Activated CD4-positive, alpha-beta T cell treated with anti-CD3 and anti-CD28 coated beads, Interleukin-2, amount 10 ng/mL, durations not matched to agents 7 days and 5 days (primary cell): ENCODE data around the gene CRHR1. TPM values are rescaled to one million over a fixed set of nuclear protein-coding genes. Genes with fewer than 3 reads are reported as not detected.

Experiments
- CTCF ChIA-PET: fragments of 350-600 bp; sonication (Branson Sonifier 250); formaldehyde crosslinking; loops from one replicate; lab custom pipeline; 2021; ENCODE audit warnings: antibody characterized with exemption; lab: Charles Lee
- POLR2A ChIA-PET: fragments of 350-600 bp; sonication (Branson Sonifier 250); formaldehyde crosslinking; loops from one replicate; lab custom pipeline; 2021; ENCODE audit warnings: antibody characterized with exemption; lab: Charles Lee
- DNase-seq: peaks from one replicate; pipeline ENCODE4 v3.0.0-alpha.2; 2020
- H3K27ac Mint-ChIP-seq: one replicate; pipeline ENCODE4 v1.8.0; 2021; ENCODE audit warnings: mild to moderate bottlenecking, moderate library complexity, mixed read lengths
- H3K27me3 Mint-ChIP-seq: one replicate; pipeline ENCODE4 v1.8.0; 2021; ENCODE audit warnings: mixed read lengths
- H3K36me3 Mint-ChIP-seq: one replicate; pipeline ENCODE4 v1.8.0; 2021; ENCODE audit warnings: low read depth, mixed read lengths
- H3K4me1 Mint-ChIP-seq: one replicate; pipeline ENCODE4 v1.8.0; 2021; ENCODE audit warnings: mixed read lengths
- H3K4me3 Mint-ChIP-seq: one replicate; pipeline ENCODE4 v1.8.0; 2021; ENCODE audit warnings: mild to moderate bottlenecking, moderate library complexity, mixed read lengths
- H3K9me3 Mint-ChIP-seq: one replicate; pipeline ENCODE4 v1.8.0; 2021; ENCODE audit warnings: mixed read lengths
- total RNA-seq, 2 experiments: library from RNA; stranded (reverse); gene quantifications; one replicate each; pipeline ENCODE4 v1.2.3, GENCODE V29; 2021

The CRHR1 gene
- total RNA-seq, 2 experiments from 2014 or later, result not detected

- ChIA-PET CTCF (no interaction called here), POLR2A (no interaction called here)
- Mint-ChIP-seq H3K36me3 (no peaks in the 10 kb centered on the region), H3K9me3 (no peaks in the 10 kb centered on the region), H3K27ac (no peak overlapping the region), H3K27me3 (peaks cover 71% of the 10 kb centered on the region), H3K4me1 (peaks cover 9% of the 10 kb centered on the region), H3K4me3 (no peak overlapping the region)
- DNase-seq, result no peak
These were observed 2.2 kb downstream of the CRHR1 start for GRCh38 chr17:45786349-45786748.

- no peaks in the 10 kb centered on the region for H3K9me3 Mint-ChIP-seq
- H3K36me3 Mint-ChIP-seq, result no peaks in the 10 kb centered on the region
- CTCF ChIA-PET, result interaction anchor here (0.8 kb wide), 1 partner anchor 45 kb away, joined by 3 read pairs; no protein-coding TSS in a partner anchor
- no peak overlapping the region for H3K4me3 Mint-ChIP-seq
- DNase-seq, result no peak
- peaks cover 68% of the 10 kb centered on the region for H3K27me3 Mint-ChIP-seq
- H3K27ac Mint-ChIP-seq, result no peak overlapping the region
- H3K4me1 Mint-ChIP-seq, result peaks cover 9% of the 10 kb centered on the region
- POLR2A ChIA-PET, result no interaction called here
These were observed 2.9 kb downstream of the CRHR1 start for GRCh38 chr17:45787044-45787443.

GRCh38 chr17:45787656-45788055 is 3.5 kb downstream of the CRHR1 start:
- Mint-ChIP-seq H3K27me3 (peaks cover 62% of the 10 kb centered on the region), H3K4me1 (peaks cover 9% of the 10 kb centered on the region), H3K9me3 (no peaks in the 10 kb centered on the region), H3K27ac (no peak overlapping the region), H3K36me3 (no peaks in the 10 kb centered on the region), H3K4me3 (no peak overlapping the region)
- ChIA-PET POLR2A (interaction anchor here (0.6 kb wide), 1 partner anchor 18 kb away, joined by 3 read pairs; no protein-coding TSS in a partner anchor), CTCF (interaction anchor here (0.8 to 1.4 kb wide), 2 partner anchors 30 to 44 kb away, joined by 3 read pairs; no protein-coding TSS in a partner anchor)
- no peak for DNase-seq

GRCh38 chr17:45788057-45788456 is 3.9 kb downstream of the CRHR1 start:
- POLR2A ChIA-PET, result interaction anchor here (0.6 kb wide), 1 partner anchor 17 kb away, joined by 3 read pairs; no protein-coding TSS in a partner anchor
- H3K36me3 Mint-ChIP-seq, result no peaks in the 10 kb centered on the region
- H3K27me3 Mint-ChIP-seq, result peaks cover 58% of the 10 kb centered on the region
- no peaks in the 10 kb centered on the region for H3K9me3 Mint-ChIP-seq
- peaks cover 9% of the 10 kb centered on the region for H3K4me1 Mint-ChIP-seq
- CTCF ChIA-PET, result interaction anchor here (0.8 to 1.4 kb wide), 3 partner anchors 9 to 44 kb away, joined by 3 read pairs; no protein-coding TSS in a partner anchor
- no peak for DNase-seq
- H3K4me3 Mint-ChIP-seq, result no peak overlapping the region
- no peak overlapping the region for H3K27ac Mint-ChIP-seq

GRCh38 chr17:45789874-45790273 is 5.8 kb downstream of the CRHR1 start:
- Mint-ChIP-seq H3K27ac (no peak overlapping the region), H3K36me3 (no peaks in the 10 kb centered on the region), H3K4me3 (no peak overlapping the region), H3K4me1 (peaks cover 5% of the 10 kb centered on the region), H3K27me3 (peaks cover 51% of the 10 kb centered on the region), H3K9me3 (no peaks in the 10 kb centered on the region)
- DNase-seq, result no peak
- ChIA-PET POLR2A (no interaction called here), CTCF (no interaction called here)

GRCh38 chr17:45790296-45790922 is 6.3 kb downstream of the CRHR1 start:
- H3K36me3 Mint-ChIP-seq, result no peaks in the 10 kb centered on the region
- no peaks in the 10 kb centered on the region for H3K9me3 Mint-ChIP-seq
- H3K27me3 Mint-ChIP-seq, result peaks cover 48% of the 10 kb centered on the region
- no peak for DNase-seq
- CTCF ChIA-PET, result no interaction called here
- H3K4me1 Mint-ChIP-seq, result peaks cover 5% of the 10 kb centered on the region
- no peak overlapping the region for H3K4me3 Mint-ChIP-seq
- POLR2A ChIA-PET, result no interaction called here
- no peak overlapping the region for H3K27ac Mint-ChIP-seq

- POLR2A ChIA-PET, result no interaction called here
- CTCF ChIA-PET, result no interaction called here
- Mint-ChIP-seq H3K27ac (no peak overlapping the region), H3K4me1 (peaks cover under 1% of the 10 kb centered on the region), H3K9me3 (no peaks in the 10 kb centered on the region), H3K36me3 (no peaks in the 10 kb centered on the region), H3K27me3 (peaks cover 42% of the 10 kb centered on the region), H3K4me3 (no peak overlapping the region)
- no peak for DNase-seq
These were observed 7.0 kb downstream of the CRHR1 start for GRCh38 chr17:45791041-45791582.

- Mint-ChIP-seq H3K4me3 (no peak overlapping the region), H3K36me3 (no peaks in the 10 kb centered on the region), H3K4me1 (no peaks in the 10 kb centered on the region), H3K27me3 (peaks cover 40% of the 10 kb centered on the region), H3K27ac (no peak overlapping the region), H3K9me3 (no peaks in the 10 kb centered on the region)
- ChIA-PET CTCF (no interaction called here), POLR2A (no interaction called here)
- DNase-seq, result no peak
These were observed 7.8 kb downstream of the CRHR1 start for GRCh38 chr17:45791935-45792334.

GRCh38 chr17:45792437-45792836 is 8.3 kb downstream of the CRHR1 start:
- ChIA-PET CTCF (no interaction called here), POLR2A (no interaction called here)
- Mint-ChIP-seq H3K27ac (no peak overlapping the region), H3K4me3 (no peak overlapping the region), H3K36me3 (no peaks in the 10 kb centered on the region), H3K9me3 (no peaks in the 10 kb centered on the region), H3K4me1 (no peaks in the 10 kb centered on the region), H3K27me3 (peaks cover 36% of the 10 kb centered on the region)
- no peak for DNase-seq

GRCh38 chr17:45792995-45793755 is 9.1 kb downstream of the CRHR1 start:
- Mint-ChIP-seq H3K4me1 (no peaks in the 10 kb centered on the region), H3K4me3 (no peak overlapping the region), H3K36me3 (no peaks in the 10 kb centered on the region), H3K27ac (no peak overlapping the region), H3K9me3 (no peaks in the 10 kb centered on the region), H3K27me3 (peaks cover 29% of the 10 kb centered on the region)
- ChIA-PET POLR2A (no interaction called here), CTCF (no interaction called here)
- no peak for DNase-seq

- Mint-ChIP-seq H3K27ac (no peak overlapping the region), H3K4me3 (no peak overlapping the region), H3K9me3 (no peaks in the 10 kb centered on the region), H3K27me3 (peaks cover 20% of the 10 kb centered on the region), H3K36me3 (no peaks in the 10 kb centered on the region), H3K4me1 (no peaks in the 10 kb centered on the region)
- ChIA-PET POLR2A (no interaction called here), CTCF (no interaction called here)
- DNase-seq, result no peak
These were observed 9.9 kb downstream of the CRHR1 start for GRCh38 chr17:45793999-45794540.

- no peak for DNase-seq
- Mint-ChIP-seq H3K27ac (no peak overlapping the region), H3K4me1 (no peaks in the 10 kb centered on the region), H3K36me3 (no peaks in the 10 kb centered on the region), H3K9me3 (no peaks in the 10 kb centered on the region), H3K27me3 (peaks cover 15% of the 10 kb centered on the region), H3K4me3 (no peak overlapping the region)
- ChIA-PET CTCF (no interaction called here), POLR2A (no interaction called here)
These were observed 10.7 kb downstream of the CRHR1 start for GRCh38 chr17:45794840-45795239.

GRCh38 chr17:45800816-45801215 is 16.7 kb downstream of the CRHR1 start:
- Mint-ChIP-seq H3K36me3 (no peaks in the 10 kb centered on the region), H3K27me3 (peaks cover 6% of the 10 kb centered on the region), H3K4me3 (no peak overlapping the region), H3K4me1 (no peaks in the 10 kb centered on the region), H3K27ac (no peak overlapping the region), H3K9me3 (no peaks in the 10 kb centered on the region)
- CTCF ChIA-PET, result no interaction called here
- POLR2A ChIA-PET, result no interaction called here
- no peak for DNase-seq
